Measurements from ENCODE around the gene TMEM9.

The TMEM9 gene

DNA sequence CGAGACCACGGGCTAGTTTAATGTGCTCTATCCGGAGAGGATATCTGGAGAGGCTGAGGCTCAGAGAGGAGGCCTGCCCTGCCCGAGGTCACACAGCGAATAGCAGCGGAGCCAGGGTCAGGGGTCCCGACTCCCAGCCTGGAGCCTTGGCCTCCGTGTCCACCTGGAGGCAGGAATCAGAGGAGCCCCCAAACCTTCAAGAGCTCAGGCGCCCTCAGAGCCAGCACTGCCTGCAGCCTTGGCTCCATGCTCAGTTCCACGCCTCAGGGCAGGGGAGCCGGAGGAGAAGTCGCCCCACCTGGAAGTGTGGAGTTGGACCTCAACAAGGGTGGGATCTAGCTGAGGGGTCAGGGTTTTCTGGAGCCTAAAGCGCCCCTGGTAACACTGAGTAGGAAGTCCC is 25.3 kb downstream of the TMEM9 start:
- TF ChIP-seq TAF1 (IDR thresholded peaks at IDR 0.05; ENCODE audit: low read depth) (no peak), EGR1 (IDR thresholded peaks at IDR 0.05) (no peak), MAX (IDR thresholded peaks at IDR 0.05) (no peak), CEBPB (IDR thresholded peaks at IDR 0.05) (no peak), TCF12 (IDR thresholded peaks at IDR 0.05; ENCODE audit: low read depth) (no peak), RAD21 (IDR thresholded peaks at IDR 0.05; ENCODE audit: low read depth) (no peak)

GRCh38 chr1:201128476-201128875 is 25.8 kb downstream of the TMEM9 start:
- TF ChIP-seq YY1 (IDR thresholded peaks at IDR 0.05; ENCODE audit: low read depth) (no peak), NFIC (IDR thresholded peaks at IDR 0.05) (no peak), TEAD4 (IDR thresholded peaks at IDR 0.05) (no peak), RAD21 (IDR thresholded peaks at IDR 0.05; ENCODE audit: low read depth) (no peak), EP300 (IDR thresholded peaks at IDR 0.05; ENCODE audit: borderline replicate concordance) (no peak), USF1 (IDR thresholded peaks at IDR 0.05) (no peak), EGR1 (IDR thresholded peaks at IDR 0.05) (no peak), ZBTB7A (IDR thresholded peaks at IDR 0.05; ENCODE audit: low read depth) (no peak), TAF1 (IDR thresholded peaks at IDR 0.05; ENCODE audit: low read depth) (no peak), CREB1 (IDR thresholded peaks at IDR 0.05; ENCODE audit: low read depth) (no peak), CEBPB (IDR thresholded peaks at IDR 0.05) (no peak), FOXM1 (IDR thresholded peaks at IDR 0.05; ENCODE audit: borderline replicate concordance, low read depth) (no peak), MAX (IDR thresholded peaks at IDR 0.05) (no peak), TCF12 (IDR thresholded peaks at IDR 0.05; ENCODE audit: low read depth) (no peak)
- TF ChIP-seq, protein P1, sequence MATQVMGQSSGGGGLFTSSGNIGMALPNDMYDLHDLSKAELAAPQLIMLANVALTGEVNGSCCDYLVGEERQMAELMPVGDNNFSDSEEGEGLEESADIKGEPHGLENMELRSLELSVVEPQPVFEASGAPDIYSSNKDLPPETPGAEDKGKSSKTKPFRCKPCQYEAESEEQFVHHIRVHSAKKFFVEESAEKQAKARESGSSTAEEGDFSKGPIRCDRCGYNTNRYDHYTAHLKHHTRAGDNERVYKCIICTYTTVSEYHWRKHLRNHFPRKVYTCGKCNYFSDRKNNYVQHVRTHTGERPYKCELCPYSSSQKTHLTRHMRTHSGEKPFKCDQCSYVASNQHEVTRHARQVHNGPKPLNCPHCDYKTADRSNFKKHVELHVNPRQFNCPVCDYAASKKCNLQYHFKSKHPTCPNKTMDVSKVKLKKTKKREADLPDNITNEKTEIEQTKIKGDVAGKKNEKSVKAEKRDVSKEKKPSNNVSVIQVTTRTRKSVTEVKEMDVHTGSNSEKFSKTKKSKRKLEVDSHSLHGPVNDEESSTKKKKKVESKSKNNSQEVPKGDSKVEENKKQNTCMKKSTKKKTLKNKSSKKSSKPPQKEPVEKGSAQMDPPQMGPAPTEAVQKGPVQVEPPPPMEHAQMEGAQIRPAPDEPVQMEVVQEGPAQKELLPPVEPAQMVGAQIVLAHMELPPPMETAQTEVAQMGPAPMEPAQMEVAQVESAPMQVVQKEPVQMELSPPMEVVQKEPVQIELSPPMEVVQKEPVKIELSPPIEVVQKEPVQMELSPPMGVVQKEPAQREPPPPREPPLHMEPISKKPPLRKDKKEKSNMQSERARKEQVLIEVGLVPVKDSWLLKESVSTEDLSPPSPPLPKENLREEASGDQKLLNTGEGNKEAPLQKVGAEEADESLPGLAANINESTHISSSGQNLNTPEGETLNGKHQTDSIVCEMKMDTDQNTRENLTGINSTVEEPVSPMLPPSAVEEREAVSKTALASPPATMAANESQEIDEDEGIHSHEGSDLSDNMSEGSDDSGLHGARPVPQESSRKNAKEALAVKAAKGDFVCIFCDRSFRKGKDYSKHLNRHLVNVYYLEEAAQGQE (IDR thresholded peaks at IDR 0.05; ENCODE audit: low read depth) = no peak

DNA sequence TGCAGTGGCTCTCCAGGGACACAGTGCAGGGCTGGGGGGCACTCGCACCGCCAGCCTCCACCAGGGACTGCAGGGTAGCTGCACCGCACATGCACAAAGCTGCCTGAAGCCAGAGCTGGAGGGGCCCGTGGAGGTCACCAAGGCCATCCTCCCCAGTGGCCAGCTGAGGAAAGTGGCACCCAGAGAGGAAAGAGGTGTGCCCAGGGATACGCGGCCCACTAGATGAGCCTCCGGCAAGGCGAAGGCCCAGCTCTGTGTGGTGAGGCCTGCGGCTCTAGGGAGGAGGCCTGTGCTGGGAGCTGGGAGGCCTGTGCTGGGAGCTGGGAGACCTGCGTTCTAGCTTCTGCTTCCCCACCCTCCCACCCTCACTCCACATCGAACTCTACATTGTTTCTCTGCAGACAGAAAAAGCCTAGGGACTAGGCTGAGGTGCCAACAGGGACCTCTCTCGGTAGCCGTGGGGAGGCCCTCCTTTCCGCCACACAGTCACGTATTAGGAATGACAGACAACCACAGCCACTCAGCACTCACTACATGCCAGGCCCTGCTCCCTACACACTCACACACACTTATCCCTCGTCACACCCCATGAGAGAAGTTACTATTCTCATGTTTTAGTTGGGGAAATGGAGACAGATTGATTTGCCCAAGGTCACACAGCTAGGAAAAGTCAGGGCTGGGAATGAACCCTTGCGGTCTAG is 26.4 kb downstream of the TMEM9 start:
- TF ChIP-seq MAX (IDR thresholded peaks at IDR 0.05) = no peak
- no peak for TF ChIP-seq EGR1 (IDR thresholded peaks at IDR 0.05)
- TF ChIP-seq NFIC (IDR thresholded peaks at IDR 0.05) = no peak
- TF ChIP-seq FOXM1 (IDR thresholded peaks at IDR 0.05; ENCODE audit: borderline replicate concordance, low read depth) = no peak
- no peak for TF ChIP-seq TAF1 (IDR thresholded peaks at IDR 0.05; ENCODE audit: low read depth)
- no peak for TF ChIP-seq YY1 (IDR thresholded peaks at IDR 0.05; ENCODE audit: low read depth)
- TF ChIP-seq ZBTB7A (IDR thresholded peaks at IDR 0.05; ENCODE audit: low read depth) = no peak
- no peak for TF ChIP-seq TCF12 (IDR thresholded peaks at IDR 0.05; ENCODE audit: low read depth)
- TF ChIP-seq, protein P1 (IDR thresholded peaks at IDR 0.05; ENCODE audit: low read depth) = no peak
- TF ChIP-seq CREB1 (IDR thresholded peaks at IDR 0.05; ENCODE audit: low read depth) = no peak
- TF ChIP-seq EP300 (IDR thresholded peaks at IDR 0.05; ENCODE audit: borderline replicate concordance) = no peak
- no peak for TF ChIP-seq RAD21 (IDR thresholded peaks at IDR 0.05; ENCODE audit: low read depth)
- TF ChIP-seq USF1 (IDR thresholded peaks at IDR 0.05) = no peak
- no peak for TF ChIP-seq CEBPB (IDR thresholded peaks at IDR 0.05)
- no peak for TF ChIP-seq TEAD4 (IDR thresholded peaks at IDR 0.05)

DNA sequence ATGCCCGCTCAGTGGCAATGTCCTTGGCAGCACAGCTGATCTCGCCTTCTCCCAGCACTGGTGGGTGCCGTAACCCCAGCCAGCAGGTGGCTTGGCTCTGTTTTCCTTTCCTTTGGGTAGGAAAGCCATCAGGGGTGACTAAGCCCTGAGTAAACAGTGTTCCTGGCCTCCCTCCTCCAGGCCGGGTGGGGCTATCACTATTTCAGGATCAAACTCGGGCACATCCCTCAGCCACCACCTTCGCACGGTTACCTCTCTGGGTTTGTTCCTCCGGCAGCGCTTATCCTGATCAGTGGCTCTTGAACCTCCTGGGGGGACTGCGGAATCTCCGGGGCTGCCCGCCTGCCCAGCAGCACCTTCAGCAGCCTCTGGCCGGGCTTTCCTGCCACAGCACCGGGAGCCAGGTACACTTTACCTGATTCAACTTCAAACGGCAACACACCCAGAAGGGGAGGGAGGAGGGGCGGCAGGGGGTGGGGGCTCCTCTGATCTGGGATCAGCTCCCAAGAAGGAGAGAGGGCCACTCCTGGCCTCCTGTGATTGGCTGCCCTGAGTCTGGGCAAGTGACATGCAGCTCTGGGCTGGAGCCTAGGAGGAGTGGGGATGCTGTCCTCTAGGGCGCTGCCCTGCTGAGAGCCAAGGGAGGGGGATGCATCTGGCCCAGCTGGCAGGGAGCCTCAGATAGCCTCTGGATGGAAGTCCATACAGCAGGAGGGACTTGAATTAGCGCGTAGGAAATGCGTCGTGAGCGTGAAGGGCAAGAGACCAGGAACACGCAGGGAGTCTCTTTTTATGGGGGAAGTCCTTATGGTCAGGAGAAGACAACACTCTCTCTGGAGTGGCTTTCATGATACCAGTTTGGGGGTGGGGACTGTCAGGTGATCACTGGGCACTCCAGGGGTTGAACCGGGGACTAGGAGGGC is 27.2 kb downstream of the TMEM9 start, which contains the start of gene ASCL5:
TSS of gene ASCL5 (minus strand) at position 353 of the 923 bp plus-strand sequence. CDS start 11,812 bp downstream, outside the sequence.
- TF ChIP-seq TEAD4 (IDR thresholded peaks at IDR 0.05) (no peak), EGR1 (IDR thresholded peaks at IDR 0.05) (no peak), ZBTB7A (IDR thresholded peaks at IDR 0.05; ENCODE audit: low read depth) (0 out of 2 replicates have a peak, but pooled peaks have one; percentile 19)

DNA sequence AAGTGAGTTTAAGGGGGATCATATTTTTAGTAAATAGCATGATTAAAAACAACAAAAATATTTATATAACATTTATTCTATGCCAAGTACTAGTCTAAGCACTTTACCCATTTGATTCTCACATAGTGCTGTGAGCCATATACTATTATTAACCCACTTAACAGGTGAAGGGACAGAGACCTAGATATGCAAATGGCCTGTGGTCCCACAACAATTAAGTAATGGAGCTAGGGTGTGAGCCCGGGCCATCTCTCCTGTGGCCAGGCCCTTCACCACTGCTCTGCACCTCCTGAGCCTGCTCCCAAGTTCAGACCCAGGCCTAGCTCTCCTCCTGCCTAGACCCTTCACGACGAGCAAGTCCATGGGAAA is 27.8 kb downstream of the TMEM9 start:
- TF ChIP-seq YY1 (IDR thresholded peaks at IDR 0.05; ENCODE audit: low read depth) (no peak), CREB1 (IDR thresholded peaks at IDR 0.05; ENCODE audit: low read depth) (no peak), MAX (IDR thresholded peaks at IDR 0.05) (no peak), ZBTB7A (IDR thresholded peaks at IDR 0.05; ENCODE audit: low read depth) (no peak), CEBPB (IDR thresholded peaks at IDR 0.05) (no peak), TAF1 (IDR thresholded peaks at IDR 0.05; ENCODE audit: low read depth) (no peak), USF1 (IDR thresholded peaks at IDR 0.05) (no peak), NFIC (IDR thresholded peaks at IDR 0.05) (no peak), EGR1 (IDR thresholded peaks at IDR 0.05) (no peak), TCF12 (IDR thresholded peaks at IDR 0.05; ENCODE audit: low read depth) (no peak)

Data from Ishikawa (cell line).